Measurements from ENCODE around the gene GNB1. TPM values are rescaled to one million over a fixed set of nuclear protein-coding genes. Genes with fewer than 3 reads are reported as not detected.

GNB1 gene
- total and polyA plus RNA-seq, 9 of the 15 experiments (the other 6 are each of a cell fraction or from before 2014, with no cell fraction given), result 34.3 to 388 (median 114) TPM

GRCh38 chr1:1825217-1825616 lies 65.7 kb downstream of the GNB1 start (continued):
- no peak for TF ChIP-seq ZBTB43 (CRISPR knock-in tag; IDR thresholded peaks at IDR 0.05)
- TF ChIP-seq ZBTB8A (IDR thresholded peaks at IDR 0.05; ENCODE audit: partially characterized antibody), result no peak
- TF ChIP-seq CGGBP1 (CRISPR knock-in tag; IDR thresholded peaks at IDR 0.05), result no peak
- no peak for TF ChIP-seq RERE (CRISPR knock-in tag; IDR thresholded peaks at IDR 0.05; ENCODE audit: borderline replicate concordance)
- no peak for TF ChIP-seq FUS (optimal IDR thresholded peaks at IDR 0.05; ENCODE audit: low read depth, low read length)
- no peak for TF ChIP-seq HDAC6 (IDR thresholded peaks at IDR 0.05; ENCODE audit: low read depth, low read length)
- no peak for TF ChIP-seq ZSCAN32 (CRISPR knock-in tag; IDR thresholded peaks at IDR 0.05)
- TF ChIP-seq RBFOX2 (IDR thresholded peaks at IDR 0.05; ENCODE audit: low read depth, low read length), result no peak
